ENCODE measurements around the gene TMEM169. TPM values are rescaled to one million over a fixed set of nuclear protein-coding genes. Genes with fewer than 3 reads are reported as not detected.

Gene TMEM169
- total RNA-seq, 1 donor from 2014 or later = 0.07 TPM

DNA sequence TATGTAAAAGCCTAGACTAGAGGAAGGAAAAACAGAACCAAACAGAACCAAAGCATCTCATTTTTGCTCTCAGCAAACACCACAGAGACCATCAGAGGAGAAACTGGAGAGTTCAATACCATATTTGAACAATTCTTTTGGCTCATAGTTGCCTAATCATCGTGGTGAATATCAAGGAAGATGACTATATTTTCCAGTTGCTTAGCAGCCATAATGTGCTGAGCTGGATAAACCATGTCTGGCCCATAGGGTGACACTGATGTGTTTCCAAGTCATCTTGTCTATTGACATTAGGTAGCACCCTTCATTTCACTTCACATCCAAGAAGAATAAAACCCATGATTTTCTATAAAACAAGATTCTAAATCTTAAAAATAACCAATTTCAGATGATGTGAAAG, 21.5 kb downstream of the TMEM169 start:
- DNase-seq (ENCODE audit: low read depth, low spot score) = no peak

DNA sequence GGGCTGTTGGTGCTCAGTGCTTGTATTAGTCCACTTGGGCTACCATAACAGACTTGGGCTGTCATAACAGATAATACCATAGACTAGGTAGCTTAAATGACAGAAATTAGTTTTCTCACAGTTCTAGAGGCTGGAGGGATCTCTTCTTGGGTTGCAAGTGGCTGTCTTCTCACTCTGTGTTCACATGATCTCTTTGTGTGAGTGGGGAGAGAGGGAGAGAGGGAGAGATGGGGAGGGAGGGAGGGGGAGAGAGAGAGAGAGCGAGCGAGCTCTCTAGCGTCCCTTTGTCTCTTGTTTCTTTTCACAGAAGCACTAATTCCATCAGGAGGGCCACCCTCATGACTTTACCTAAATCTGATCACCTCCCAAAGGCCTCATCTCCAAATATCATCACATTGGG, 23.0 kb downstream of the TMEM169 start:
- no peak for DNase-seq (ENCODE audit: low read depth, low spot score)

DNA sequence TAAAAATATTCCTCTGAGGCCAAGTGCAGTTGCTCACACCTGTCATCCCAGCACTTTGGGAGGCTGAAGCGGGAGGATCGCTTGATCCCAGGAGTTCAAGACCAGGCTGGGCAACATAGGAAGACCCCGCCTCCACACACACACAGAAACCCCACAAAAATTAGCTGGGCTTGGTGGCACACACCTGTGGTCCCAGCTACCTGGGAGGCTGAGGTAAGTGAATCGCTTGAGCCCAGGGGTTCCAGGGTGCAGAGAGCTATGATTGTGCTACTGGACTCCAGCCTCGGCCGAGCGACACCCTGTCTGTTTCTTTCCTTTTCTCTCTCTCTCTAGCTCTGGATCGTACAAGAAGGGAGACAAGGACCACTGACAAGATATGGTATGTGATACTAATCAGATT, 25.6 kb downstream of the TMEM169 start:
- no peak for DNase-seq (ENCODE audit: low read depth, low spot score)

- DNase-seq (ENCODE audit: low read depth, low spot score) = no peak
Observed at GRCh38 chr2:216107760-216108159, 26.0 kb downstream of the TMEM169 start.

DNA sequence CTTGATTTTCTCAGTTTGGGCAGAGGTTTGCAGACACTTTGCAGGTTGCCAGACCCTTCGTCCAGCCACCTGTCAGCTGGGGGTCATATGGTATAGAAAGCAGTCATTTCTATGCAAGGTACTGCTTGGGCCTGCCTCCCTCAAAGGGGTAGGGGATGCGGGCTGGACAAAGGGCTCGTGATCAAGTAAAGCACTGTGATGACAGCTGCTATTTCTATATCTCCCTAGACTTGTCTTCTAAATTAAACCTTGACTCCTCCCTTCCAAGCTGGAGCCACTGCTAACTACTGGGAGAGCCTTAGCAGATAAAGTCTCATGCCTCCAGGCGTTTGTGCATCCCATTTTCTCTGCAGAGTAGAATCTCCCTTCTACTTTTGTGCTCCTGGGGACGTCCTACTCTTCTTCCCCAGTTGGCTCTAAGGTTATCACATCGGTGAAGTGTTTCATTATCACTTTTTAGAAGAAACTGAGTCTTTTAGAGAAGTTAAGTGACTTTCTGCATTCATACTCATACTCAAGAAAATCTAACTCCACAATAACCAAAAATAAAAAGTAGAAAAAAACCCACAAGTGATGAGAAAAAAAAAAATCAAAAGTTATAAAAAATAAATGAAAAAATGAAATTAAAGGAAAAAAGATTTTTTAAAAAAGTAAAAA, 26.7 kb downstream of the TMEM169 start:
- no peak for DNase-seq (ENCODE audit: low read depth, low spot score)

DNA sequence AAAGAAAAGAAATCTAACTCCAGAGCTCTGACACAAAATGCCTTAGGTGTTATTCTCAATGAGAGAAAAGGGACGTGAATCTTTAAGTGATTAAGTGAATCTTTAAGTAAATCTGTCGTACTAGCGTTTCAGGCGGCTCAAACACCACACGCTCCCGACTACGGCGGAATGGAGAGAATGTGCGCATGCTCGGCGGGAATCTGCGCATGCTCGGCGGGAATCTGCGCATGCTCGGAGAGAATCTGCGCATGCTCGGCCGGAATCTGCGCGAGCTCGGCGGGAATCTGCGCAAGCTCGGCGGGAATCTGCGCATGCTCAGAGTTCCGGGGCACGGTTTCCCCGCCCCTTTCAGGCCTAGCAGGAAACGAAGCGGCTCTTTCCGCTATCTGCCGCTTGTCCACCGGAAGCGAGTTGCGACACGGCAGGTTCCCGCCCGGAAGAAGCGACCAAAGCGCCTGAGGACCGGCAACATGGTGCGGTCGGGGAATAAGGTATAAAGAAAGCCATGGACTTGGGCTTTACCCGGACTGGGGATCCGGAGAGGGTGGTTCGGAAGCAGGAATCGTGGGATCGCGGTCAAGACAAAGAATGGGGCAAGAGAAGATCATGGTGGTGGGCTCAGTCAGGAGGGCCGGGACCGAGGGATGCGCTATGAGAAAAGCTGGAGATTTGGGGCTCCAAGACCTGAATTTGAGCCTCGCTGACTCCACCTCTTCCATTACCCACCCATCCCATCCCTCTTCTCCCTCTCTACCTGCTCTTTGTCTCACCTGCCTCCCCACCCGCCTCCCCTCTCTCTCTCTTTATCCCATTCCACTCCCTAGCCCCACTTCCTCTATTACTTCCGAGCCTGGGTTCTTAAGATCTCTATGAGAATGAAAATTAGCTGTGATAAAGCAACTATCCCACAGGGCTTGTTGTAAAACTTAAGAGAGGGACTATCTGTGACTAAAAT, 27.5 kb downstream of the TMEM169 start, which contains the start of gene XRCC5:
Gene XRCC5 (plus strand): TSS at position 382 of the 955 bp plus-strand sequence. CDS start 89 bp downstream, at position 471.
- peak; percentile 78 for DNase-seq (ENCODE audit: low read depth, low spot score)

DNA sequence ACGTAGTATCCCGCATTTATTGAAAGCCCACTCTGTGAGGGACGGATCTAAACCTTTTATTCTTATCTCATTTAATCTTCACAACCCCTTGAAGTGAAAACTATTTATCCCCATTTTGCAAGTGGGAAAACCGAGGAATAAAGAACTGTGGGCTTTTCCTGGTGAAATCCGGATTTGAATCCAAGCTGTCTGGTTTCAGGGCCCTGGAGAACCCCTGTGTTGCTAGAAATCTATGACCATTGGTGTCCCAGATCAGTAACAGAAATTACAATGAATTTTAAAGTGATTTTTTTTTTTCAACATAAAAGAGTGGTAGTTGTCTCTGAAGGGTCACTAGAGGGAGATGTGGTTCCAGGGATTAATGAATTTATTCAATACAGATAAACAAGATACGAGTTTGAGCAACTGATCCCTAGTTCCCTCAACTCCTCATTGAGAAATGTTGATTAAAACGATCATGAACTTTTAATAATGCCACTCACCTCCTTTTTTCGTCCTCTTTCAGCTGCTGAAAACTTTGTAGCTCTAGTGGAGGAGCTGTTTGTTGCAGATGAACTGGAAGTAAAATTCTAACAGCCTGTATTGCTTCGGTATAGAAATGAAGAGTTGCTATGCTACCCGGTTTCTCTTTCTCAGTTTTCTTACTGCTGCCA, 28.4 kb downstream of the TMEM169 start:
- no peak for DNase-seq (ENCODE audit: low read depth, low spot score)

DNA sequence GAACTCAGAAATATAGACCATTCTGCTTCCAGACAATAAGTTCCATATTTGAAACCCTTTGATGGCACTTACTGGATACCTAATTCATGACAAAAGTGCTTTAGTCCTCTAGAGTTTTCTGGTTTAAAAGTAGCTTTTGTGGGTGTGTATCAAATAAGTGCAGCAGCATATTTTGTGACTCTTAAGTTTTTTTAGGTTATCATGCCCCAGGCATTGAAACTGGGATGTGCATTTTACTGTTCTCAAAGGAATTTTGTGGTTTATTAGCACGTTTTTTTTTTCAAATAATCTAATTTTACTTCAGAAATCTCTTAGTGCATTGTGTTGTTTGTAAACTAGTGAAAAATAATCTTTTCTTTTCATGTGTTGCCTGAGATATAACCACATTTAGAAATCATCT, 28.9 kb downstream of the TMEM169 start:
- DNase-seq (ENCODE audit: low read depth, low spot score) = no peak

GRCh38 chr2:216111122-216111521, 29.4 kb downstream of the TMEM169 start:
- no peak for DNase-seq (ENCODE audit: low read depth, low spot score)

GRCh38 chr2:216112926-216113325, 31.2 kb downstream of the TMEM169 start:
- DNase-seq (ENCODE audit: low read depth, low spot score) = no peak

GRCh38 chr2:216113572-216113971, 31.9 kb downstream of the TMEM169 start:
- no peak for DNase-seq (ENCODE audit: low read depth, low spot score)

DNA sequence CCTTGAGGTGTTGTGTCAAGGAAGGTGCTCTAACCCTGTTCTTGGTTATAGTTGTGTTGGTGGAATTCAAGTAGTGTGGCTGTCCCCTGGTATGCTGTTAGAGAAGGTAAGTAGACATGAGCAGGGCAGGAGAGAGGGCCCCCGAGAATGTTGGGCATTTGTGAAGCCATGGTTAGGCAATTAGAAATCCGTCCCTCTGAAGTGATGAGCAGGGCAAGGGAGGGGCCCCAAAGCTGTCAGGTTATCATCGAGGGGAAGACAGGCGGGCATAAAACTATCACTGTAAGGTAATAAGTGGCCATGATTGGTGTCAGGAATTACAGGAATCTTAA, 32.6 kb downstream of the TMEM169 start:
- no peak for DNase-seq (ENCODE audit: low read depth, low spot score)

GRCh38 chr2:216114714-216115531, 33.2 kb downstream of the TMEM169 start:
- peak; percentile 96 for DNase-seq (ENCODE audit: low read depth, low spot score)

DNA sequence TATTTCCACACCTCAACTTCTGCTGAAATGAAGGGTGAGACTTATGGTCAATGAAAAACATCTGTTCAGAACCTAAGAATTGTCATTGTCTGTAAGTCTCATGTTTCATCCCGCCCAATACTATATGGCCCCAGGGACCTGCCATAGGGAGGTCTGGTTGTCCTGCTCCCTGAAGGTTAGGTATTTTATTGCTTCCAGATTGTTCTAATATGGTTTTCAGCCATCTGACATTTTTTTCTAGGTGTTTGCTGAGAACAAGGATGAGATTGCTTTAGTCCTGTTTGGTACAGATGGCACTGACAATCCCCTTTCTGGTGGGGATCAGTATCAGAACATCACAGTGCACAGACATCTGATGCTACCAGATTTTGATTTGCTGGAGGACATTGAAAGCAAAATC, 34.7 kb downstream of the TMEM169 start:
- no peak for DNase-seq (ENCODE audit: low read depth, low spot score)

GRCh38 chr2:216117561-216118340, 36.0 kb downstream of the TMEM169 start:
- no peak for DNase-seq (ENCODE audit: low read depth, low spot score)

DNA sequence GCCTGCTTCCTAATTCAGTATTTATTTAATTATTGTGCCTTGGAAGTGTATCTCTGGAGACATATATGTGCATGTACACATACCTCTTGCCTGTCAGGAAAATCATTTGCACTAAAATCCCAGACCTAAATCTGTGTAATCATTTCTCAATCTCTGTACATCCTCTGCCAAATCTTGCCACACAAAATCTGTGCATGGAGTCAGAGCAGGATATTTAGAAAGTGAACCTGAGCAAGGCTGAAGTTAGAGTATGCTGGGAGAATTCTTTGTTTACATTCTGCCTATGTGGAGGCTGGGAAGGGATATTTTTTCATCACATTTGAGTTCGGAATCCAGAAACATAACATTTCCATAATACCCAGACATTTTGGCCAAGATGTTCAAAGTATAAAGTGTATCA, 36.8 kb downstream of the TMEM169 start:
- no peak for DNase-seq (ENCODE audit: low read depth, low spot score)

- no peak for DNase-seq (ENCODE audit: low read depth, low spot score)
Observed at GRCh38 chr2:216119146-216119545, 37.4 kb downstream of the TMEM169 start.

GRCh38 chr2:216119986-216120385, 38.3 kb downstream of the TMEM169 start:
- no peak for DNase-seq (ENCODE audit: low read depth, low spot score)

- no peak for DNase-seq (ENCODE audit: low read depth, low spot score)
Observed at GRCh38 chr2:216121255-216121654, 39.5 kb downstream of the TMEM169 start.

GRCh38 chr2:216126943-216127342, 45.2 kb downstream of the TMEM169 start:
- DNase-seq (ENCODE audit: low read depth, low spot score) = no peak
